ENCODE measurements around the gene CHAC1.
"Not testable (repeated sequence)": the region's sequence is repeated elsewhere in the genome, so short reads cannot be mapped to it uniquely, and the experiment has no call there.

CHAC1 gene

GRCh38 chr15:40957041-40957555 is 3.8 kb downstream of the CHAC1 start:
- Histone ChIP-seq H3K4me3 (ENCODE audit: insufficient read depth, low read depth, low read length) (no peak overlapping the region), H3K36me3 (ENCODE audit: control insufficient read depth, insufficient read depth, low read length) (no peaks in the 10 kb centered on the region), H3K27me3 (ENCODE audit: control insufficient read depth, insufficient read depth, low read length, poor library complexity, severe bottlenecking) (peaks cover 14% of the 10 kb centered on the region), H3K9me3 (ENCODE audit: control insufficient read depth, low read length) (no peaks in the 10 kb centered on the region), H3K4me1 (ENCODE audit: control insufficient read depth, insufficient read depth, low read length) (peaks cover 8% of the 10 kb centered on the region), H3K27ac (ENCODE audit: insufficient read depth, low read depth, low read length, poor library complexity, severe bottlenecking) (no peak overlapping the region)
- WGBS, 2 experiments, result 90 to 96% methylated on average over 4 of the region's 4 CpGs

GRCh38 chr15:40957581-40958051 is 4.3 kb downstream of the CHAC1 start:
- WGBS, 2 experiments, result 92% methylated on average over 9 of the region's 9 CpGs
- H3K9me3 ChIP-seq (ENCODE audit: control insufficient read depth, low read length), result no peaks in the 10 kb centered on the region

GRCh38 chr15:40958146-40958545 is 4.9 kb downstream of the CHAC1 start:
- 94% methylated on average over 6 of the region's 6 CpGs for WGBS, 2 experiments
- Histone ChIP-seq H3K4me1 (ENCODE audit: control insufficient read depth, insufficient read depth, low read length) (peaks cover 8% of the 10 kb centered on the region), H3K27ac (ENCODE audit: insufficient read depth, low read depth, low read length, poor library complexity, severe bottlenecking) (no peak overlapping the region), H3K36me3 (ENCODE audit: control insufficient read depth, insufficient read depth, low read length) (no peaks in the 10 kb centered on the region), H3K4me3 (ENCODE audit: insufficient read depth, low read depth, low read length) (no peak overlapping the region), H3K27me3 (ENCODE audit: control insufficient read depth, insufficient read depth, low read length, poor library complexity, severe bottlenecking) (peaks cover 9% of the 10 kb centered on the region), H3K9me3 (ENCODE audit: control insufficient read depth, low read length) (no peaks in the 10 kb centered on the region)

More at GRCh38 chr15:40957581-40958051, 4.3 kb downstream of the CHAC1 start:
- Histone ChIP-seq H3K27me3 (ENCODE audit: control insufficient read depth, insufficient read depth, low read length, poor library complexity, severe bottlenecking) (peaks cover 9% of the 10 kb centered on the region), H3K36me3 (ENCODE audit: control insufficient read depth, insufficient read depth, low read length) (no peaks in the 10 kb centered on the region), H3K27ac (ENCODE audit: insufficient read depth, low read depth, low read length, poor library complexity, severe bottlenecking) (no peak overlapping the region), H3K4me1 (ENCODE audit: control insufficient read depth, insufficient read depth, low read length) (peaks cover 8% of the 10 kb centered on the region), H3K4me3 (ENCODE audit: insufficient read depth, low read depth, low read length) (no peak overlapping the region)

- Histone ChIP-seq H3K27ac (ENCODE audit: insufficient read depth, low read depth, low read length, poor library complexity, severe bottlenecking) (no peak overlapping the region), H3K9me3 (ENCODE audit: control insufficient read depth, low read length) (no peaks in the 10 kb centered on the region), H3K36me3 (ENCODE audit: control insufficient read depth, insufficient read depth, low read length) (no peaks in the 10 kb centered on the region), H3K4me1 (ENCODE audit: control insufficient read depth, insufficient read depth, low read length) (peaks cover 8% of the 10 kb centered on the region), H3K4me3 (ENCODE audit: insufficient read depth, low read depth, low read length) (no peak overlapping the region), H3K27me3 (ENCODE audit: control insufficient read depth, insufficient read depth, low read length, poor library complexity, severe bottlenecking) (peaks cover 6% of the 10 kb centered on the region)
- 94 to 95% methylated on average over 8 of the region's 8 CpGs for WGBS, 2 experiments
Observed at GRCh38 chr15:40958723-40959122, 5.5 kb downstream of the CHAC1 start.

- Histone ChIP-seq H3K27ac (ENCODE audit: insufficient read depth, low read depth, low read length, poor library complexity, severe bottlenecking) (no peak overlapping the region), H3K4me3 (ENCODE audit: insufficient read depth, low read depth, low read length) (no peak overlapping the region), H3K9me3 (ENCODE audit: control insufficient read depth, low read length) (no peaks in the 10 kb centered on the region), H3K36me3 (ENCODE audit: control insufficient read depth, insufficient read depth, low read length) (no peaks in the 10 kb centered on the region), H3K4me1 (ENCODE audit: control insufficient read depth, insufficient read depth, low read length) (peaks cover 8% of the 10 kb centered on the region), H3K27me3 (ENCODE audit: control insufficient read depth, insufficient read depth, low read length, poor library complexity, severe bottlenecking) (no peaks in the 10 kb centered on the region)
- WGBS, 2 experiments, result 56 to 57% methylated on average over 22 of the region's 22 CpGs
Observed at GRCh38 chr15:40959331-40960141, 6.3 kb downstream of the CHAC1 start.

- H3K4me3 ChIP-seq (ENCODE audit: insufficient read depth, low read depth, low read length), result no peak overlapping the region
- peaks cover 8% of the 10 kb centered on the region for H3K4me1 ChIP-seq (ENCODE audit: control insufficient read depth, insufficient read depth, low read length)
- 90 to 92% methylated on average over 16 of the region's 16 CpGs for WGBS, 2 experiments
- no peak overlapping the region for H3K27ac ChIP-seq (ENCODE audit: insufficient read depth, low read depth, low read length, poor library complexity, severe bottlenecking)
- H3K9me3 ChIP-seq (ENCODE audit: control insufficient read depth, low read length), result no peaks in the 10 kb centered on the region
- H3K36me3 ChIP-seq (ENCODE audit: control insufficient read depth, insufficient read depth, low read length), result no peaks in the 10 kb centered on the region
- H3K27me3 ChIP-seq (ENCODE audit: control insufficient read depth, insufficient read depth, low read length, poor library complexity, severe bottlenecking), result no peaks in the 10 kb centered on the region
Observed at GRCh38 chr15:40960151-40960885, 7.0 kb downstream of the CHAC1 start.

GRCh38 chr15:40960925-40961324 is 7.7 kb downstream of the CHAC1 start:
- WGBS, 2 experiments, result 88 to 90% methylated on average over 11 of the region's 11 CpGs
- no peaks in the 10 kb centered on the region for H3K27me3 ChIP-seq (ENCODE audit: control insufficient read depth, insufficient read depth, low read length, poor library complexity, severe bottlenecking)
- H3K9me3 ChIP-seq (ENCODE audit: control insufficient read depth, low read length), result no peaks in the 10 kb centered on the region
- peaks cover 11% of the 10 kb centered on the region for H3K4me1 ChIP-seq (ENCODE audit: control insufficient read depth, insufficient read depth, low read length)
- no peak overlapping the region for H3K27ac ChIP-seq (ENCODE audit: insufficient read depth, low read depth, low read length, poor library complexity, severe bottlenecking)
- H3K36me3 ChIP-seq (ENCODE audit: control insufficient read depth, insufficient read depth, low read length), result no peaks in the 10 kb centered on the region
- no peak overlapping the region for H3K4me3 ChIP-seq (ENCODE audit: insufficient read depth, low read depth, low read length)

- peaks cover 15% of the 10 kb centered on the region for H3K4me1 ChIP-seq (ENCODE audit: control insufficient read depth, insufficient read depth, low read length)
- not testable (repeated sequence) for H3K36me3 ChIP-seq (ENCODE audit: control insufficient read depth, insufficient read depth, low read length); H3K4me3 ChIP-seq (ENCODE audit: insufficient read depth, low read depth, low read length); H3K9me3 ChIP-seq (ENCODE audit: control insufficient read depth, low read length); H3K27me3 ChIP-seq (ENCODE audit: control insufficient read depth, insufficient read depth, low read length, poor library complexity, severe bottlenecking); H3K27ac ChIP-seq (ENCODE audit: insufficient read depth, low read depth, low read length, poor library complexity, severe bottlenecking)
- 95% methylated on average over 25 of the region's 25 CpGs for WGBS, 2 experiments
Observed at GRCh38 chr15:40961740-40962139, 8.5 kb downstream of the CHAC1 start.

- not testable (repeated sequence) for H3K9me3 ChIP-seq (ENCODE audit: control insufficient read depth, low read length); H3K27me3 ChIP-seq (ENCODE audit: control insufficient read depth, insufficient read depth, low read length, poor library complexity, severe bottlenecking); H3K36me3 ChIP-seq (ENCODE audit: control insufficient read depth, insufficient read depth, low read length); H3K4me3 ChIP-seq (ENCODE audit: insufficient read depth, low read depth, low read length); H3K27ac ChIP-seq (ENCODE audit: insufficient read depth, low read depth, low read length, poor library complexity, severe bottlenecking)
- 94% methylated on average over 14 of the region's 14 CpGs for WGBS, 2 experiments
- H3K4me1 ChIP-seq (ENCODE audit: control insufficient read depth, insufficient read depth, low read length), result peaks cover 15% of the 10 kb centered on the region
Observed at GRCh38 chr15:40962317-40962716, 9.0 kb downstream of the CHAC1 start.

- WGBS, 2 experiments, result 93 to 95% methylated on average over 12 of the region's 12 CpGs
- Histone ChIP-seq H3K36me3 (ENCODE audit: control insufficient read depth, insufficient read depth, low read length) (no peaks in the 10 kb centered on the region), H3K27ac (ENCODE audit: insufficient read depth, low read depth, low read length, poor library complexity, severe bottlenecking) (no peak overlapping the region), H3K9me3 (ENCODE audit: control insufficient read depth, low read length) (no peaks in the 10 kb centered on the region), H3K27me3 (ENCODE audit: control insufficient read depth, insufficient read depth, low read length, poor library complexity, severe bottlenecking) (no peaks in the 10 kb centered on the region), H3K4me3 (ENCODE audit: insufficient read depth, low read depth, low read length) (no peak overlapping the region), H3K4me1 (ENCODE audit: control insufficient read depth, insufficient read depth, low read length) (peaks cover 15% of the 10 kb centered on the region)
Observed at GRCh38 chr15:40963201-40963600, 9.9 kb downstream of the CHAC1 start.
